Vagina (tissue), 2 donors: Measurements from ENCODE around the gene RHCG. TPM values are rescaled to one million over a fixed set of nuclear protein-coding genes. Genes with fewer than 3 reads are reported as not detected.

Experiments used
- DNase-seq, 2 donors: peaks; one replicate each; pipeline ENCODE4 v3.0.0-alpha.2; 2017; ENCODE audit errors: extremely low spot score in 2 of 2
- H3K27ac ChIP-seq: fragments of 200-600 bp; sonication (generic); one replicate; pipeline ENCODE4 v1.5.1; 2019
- H3K27me3 ChIP-seq: fragments of 200-600 bp; sonication (generic); one replicate; pipeline ENCODE4 v1.5.1; 2019
- H3K36me3 ChIP-seq, 2 donors: fragments of 200-600 bp; sonication (generic); one replicate each; pipeline ENCODE4 v1.5.1; 2017 to 2019
- H3K4me1 ChIP-seq: fragments of 200-600 bp; sonication (generic); one replicate; pipeline ENCODE4 v1.5.1; 2019
- H3K4me3 ChIP-seq, 2 donors: fragments of 200-600 bp; sonication (generic); 1 replicate in 1 of 2; 2 replicates in 1 of 2; pipeline ENCODE4 v1.5.1; 2016 to 2019
- H3K9me3 ChIP-seq: fragments of 200-600 bp; sonication (generic); one replicate; pipeline ENCODE4 v1.5.1; 2019
- CTCF ChIP-seq, 3 experiments: fragments of 450-650 bp in 2 of 3; fragments of 200-600 bp in 1 of 3; sonication (generic) in 1 of 3; IDR thresholded peaks; one replicate each; pipeline ENCODE4 v1.5.1; 2017 to 2019; ENCODE audit warnings: antibody characterized with exemption in 3 of 3, mild to moderate bottlenecking in 2 of 3, moderate library complexity in 2 of 3
- POLR2A ChIP-seq, 2 donors: fragments of 450-650 bp; IDR thresholded peaks; one replicate each; pipeline ENCODE4 v1.6.1; 2017; ENCODE audit warnings: antibody characterized with exemption in 2 of 2, mild to moderate bottlenecking in 2 of 2, moderate library complexity in 2 of 2
- POLR2AphosphoS5 ChIP-seq, 2 donors: sonication (generic); formaldehyde crosslinking; IDR thresholded peaks; one replicate each; pipeline ENCODE4 v1.9.0; 2017; ENCODE audit warnings: antibody characterized with exemption in 2 of 2, mild to moderate bottlenecking in 2 of 2, low read depth in 1 of 2; ENCODE audit not compliant: insufficient read depth in 1 of 2
- intact Hi-C: fragments of 100-400 bp; cut with DNase I; formaldehyde crosslinking; loops from one replicate; pipeline ENCODE4 v1.15.1; 2023
- total RNA-seq: library from RNA; depleted of rRNA; stranded (reverse); fragments of >200 nt; gene quantifications from one replicate; pipeline ENCODE4 v1.2.3, GENCODE V29; 2016

RHCG gene
- total RNA-seq, 1 donor from 2014 or later: 1,938 TPM

DNA sequence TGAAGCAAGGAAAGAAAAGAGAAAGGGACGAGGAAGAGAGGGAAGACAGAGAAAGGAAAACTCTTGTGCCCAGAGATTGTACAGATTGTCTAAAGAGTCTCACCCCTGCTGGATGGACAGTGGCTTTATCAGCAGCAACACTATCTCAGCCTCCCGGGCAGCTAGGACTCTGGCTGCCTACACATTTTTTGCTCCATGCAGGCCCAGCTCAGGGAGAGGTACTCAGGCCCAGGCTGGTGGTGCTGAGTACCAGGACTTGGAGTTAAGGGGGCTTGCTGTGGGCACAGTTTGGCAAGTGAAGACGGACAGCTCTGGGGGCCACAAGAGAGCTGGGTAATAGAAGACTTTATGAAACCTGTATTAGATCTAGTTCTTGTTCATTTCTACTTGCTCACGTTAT lies 19.1 kb upstream of the RHCG start:
- peak in 1 of 2 donors; percentile 65 for DNase-seq
- H3K27ac ChIP-seq: peak overlapping the region; percentile 25
- peaks cover 8% of the 10 kb centered on the region for H3K4me1 ChIP-seq
- H3K27me3 ChIP-seq: no peaks in the 10 kb centered on the region
- no peaks in the 10 kb centered on the region for H3K36me3 ChIP-seq
- no peak overlapping the region for H3K4me3 ChIP-seq
- no peak for TF ChIP-seq POLR2AphosphoS5 (IDR thresholded peaks at IDR 0.05; ENCODE audit: insufficient read depth in 1 of 2, low read depth in 1 of 2)
- no peak for TF ChIP-seq CTCF (IDR thresholded peaks at IDR 0.05)
- intact Hi-C loops: no loop called here
- no peaks in the 10 kb centered on the region for H3K9me3 ChIP-seq

GRCh38 chr15:89514596-89515406 lies 18.4 kb upstream of the RHCG start:
- H3K27me3 ChIP-seq: no peaks in the 10 kb centered on the region
- no peaks in the 10 kb centered on the region for H3K36me3 ChIP-seq
- H3K4me1 ChIP-seq: peaks cover 8% of the 10 kb centered on the region
- H3K27ac ChIP-seq: peak overlapping the region; percentile 75
- no peaks in the 10 kb centered on the region for H3K9me3 ChIP-seq
- peak in 1 of 2 donors; percentile 87 for DNase-seq
- intact Hi-C loops: no loop called here
- H3K4me3 ChIP-seq: no peak overlapping the region
- TF ChIP-seq CTCF (IDR thresholded peaks at IDR 0.05): no peak
- peak; percentile 63 to 73 for TF ChIP-seq POLR2AphosphoS5 (IDR thresholded peaks at IDR 0.05; ENCODE audit: insufficient read depth in 1 of 2, low read depth in 1 of 2)
- TF ChIP-seq POLR2A (IDR thresholded peaks at IDR 0.05): no peak

DNA sequence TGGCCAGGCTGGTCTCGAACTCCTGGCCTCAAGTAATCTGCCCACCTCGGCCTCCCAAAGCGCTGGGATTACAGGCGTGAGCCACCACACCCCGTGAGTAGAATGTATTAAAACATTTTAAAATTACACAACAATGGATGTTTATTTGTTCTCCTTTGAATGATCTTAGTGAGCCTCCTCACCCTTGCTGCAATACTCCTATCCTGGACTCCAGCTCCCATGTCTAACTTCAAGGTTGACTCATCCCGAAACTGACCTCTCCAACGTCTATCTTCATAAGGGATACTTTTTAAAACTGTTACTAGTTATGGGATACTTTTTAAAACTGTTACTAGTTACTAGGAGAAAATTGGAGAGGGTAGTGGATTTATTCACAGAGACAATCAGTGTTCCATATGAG lies 17.8 kb upstream of the RHCG start:
- peaks cover 8% of the 10 kb centered on the region for H3K4me1 ChIP-seq
- H3K27ac ChIP-seq: peak overlapping the region; percentile 75
- H3K27me3 ChIP-seq: no peaks in the 10 kb centered on the region
- no peak overlapping the region for H3K4me3 ChIP-seq
- peak in 1 of 2 donors; percentile 22 for DNase-seq
- no peaks in the 10 kb centered on the region for H3K9me3 ChIP-seq
- intact Hi-C loops: no loop called here
- H3K36me3 ChIP-seq: no peaks in the 10 kb centered on the region
- TF ChIP-seq POLR2A (IDR thresholded peaks at IDR 0.05) (no peak), CTCF (IDR thresholded peaks at IDR 0.05) (no peak), POLR2AphosphoS5 (IDR thresholded peaks at IDR 0.05; ENCODE audit: insufficient read depth in 1 of 2, low read depth in 1 of 2) (no peak)

DNA sequence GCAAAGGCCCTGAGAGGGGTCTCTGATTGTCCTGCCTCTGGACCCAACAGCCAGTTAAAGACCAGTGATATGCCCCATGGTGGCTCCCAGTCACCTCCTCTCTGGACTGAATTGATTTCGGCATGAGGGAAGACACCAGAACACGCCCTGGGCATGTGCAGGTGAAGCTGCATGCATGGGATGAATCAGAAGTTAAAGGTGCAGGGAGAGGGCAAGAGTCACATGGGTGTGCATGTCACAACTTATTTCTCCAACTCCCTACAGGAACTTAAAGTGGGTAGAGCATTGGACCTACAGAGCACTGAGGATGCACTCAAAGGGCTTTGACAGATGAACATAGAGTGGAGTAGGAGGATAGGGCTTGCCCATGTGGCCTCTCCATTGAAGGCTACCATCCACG lies 16.9 kb upstream of the RHCG start:
- intact Hi-C loops: no loop called here
- no peak for DNase-seq
- no peaks in the 10 kb centered on the region for H3K27me3 ChIP-seq
- peaks cover 8% of the 10 kb centered on the region for H3K4me1 ChIP-seq
- no peaks in the 10 kb centered on the region for H3K9me3 ChIP-seq
- no peaks in the 10 kb centered on the region for H3K36me3 ChIP-seq
- TF ChIP-seq CTCF (IDR thresholded peaks at IDR 0.05) (no peak), POLR2A (IDR thresholded peaks at IDR 0.05) (no peak), POLR2AphosphoS5 (IDR thresholded peaks at IDR 0.05; ENCODE audit: insufficient read depth in 1 of 2, low read depth in 1 of 2) (peak in 1 of 2 donors; percentile 45)
- peak overlapping the region; percentile 75 for H3K27ac ChIP-seq
- no peak overlapping the region for H3K4me3 ChIP-seq

DNA sequence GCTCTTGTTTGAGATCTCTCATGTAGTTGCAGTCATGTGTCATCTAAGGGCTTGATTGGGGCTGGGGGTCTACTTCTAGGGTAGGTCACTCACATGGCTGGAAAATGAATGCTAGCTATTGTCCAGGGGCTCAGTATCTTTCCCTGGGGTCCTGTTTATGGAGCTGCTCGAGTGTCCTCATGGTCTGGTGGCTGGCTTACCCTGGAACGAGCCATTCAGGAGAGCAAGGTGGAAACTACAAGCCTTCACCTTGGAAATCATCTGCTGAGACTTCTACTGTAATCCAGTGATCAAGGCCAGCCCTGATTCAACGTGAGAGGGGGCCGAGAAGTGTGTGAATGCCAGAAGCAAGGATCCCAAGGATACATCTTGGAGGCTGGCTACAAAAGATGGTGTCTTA lies 16.2 kb upstream of the RHCG start:
- TF ChIP-seq POLR2A (IDR thresholded peaks at IDR 0.05): no peak
- no peak for TF ChIP-seq POLR2AphosphoS5 (IDR thresholded peaks at IDR 0.05; ENCODE audit: insufficient read depth in 1 of 2, low read depth in 1 of 2)
- no peak for TF ChIP-seq CTCF (IDR thresholded peaks at IDR 0.05)
- H3K36me3 ChIP-seq: no peaks in the 10 kb centered on the region
- H3K4me3 ChIP-seq: no peak overlapping the region
- H3K9me3 ChIP-seq: no peaks in the 10 kb centered on the region
- peaks cover 8% of the 10 kb centered on the region for H3K4me1 ChIP-seq
- DNase-seq: no peak
- no peaks in the 10 kb centered on the region for H3K27me3 ChIP-seq
- intact Hi-C loops: no loop called here
- peak overlapping the region; percentile 34 for H3K27ac ChIP-seq
